GM23248 (cell line): Measurements from ENCODE around the gene STK26. TPM values are rescaled to one million over a fixed set of nuclear protein-coding genes. Genes with fewer than 3 reads are reported as not detected.

ENCODE experiments used
- DNase-seq: peaks from one replicate; pipeline ENCODE4 v3.0.0-alpha.2; 2015
- H2AFZ ChIP-seq: fragments of 200-600 bp; sonication (generic); 2 replicates; pipeline ENCODE4 v1.6.1; 2016; ENCODE audit warnings: antibody characterized with exemption
- H3F3A ChIP-seq: fragments of 200-600 bp; sonication (generic); 2 replicates; pipeline ENCODE4 v1.6.1; 2016; ENCODE audit warnings: mild to moderate bottlenecking, antibody characterized with exemption, mixed run types; ENCODE audit not compliant: insufficient read depth
- H3K27ac ChIP-seq: fragments of 200-600 bp; sonication (generic); 2 replicates; pipeline ENCODE4 v1.5.1; 2016; ENCODE audit warnings: mild to moderate bottlenecking
- H3K27me3 ChIP-seq: fragments of 200-600 bp; sonication (generic); replicated peaks from 2 replicates; pipeline ENCODE4 v1.6.1; 2016; ENCODE audit warnings: mild to moderate bottlenecking; ENCODE audit not compliant: insufficient read depth
- H3K36me3 ChIP-seq: fragments of 200-600 bp; sonication (generic); 2 replicates; pipeline ENCODE4 v1.6.1; 2016; ENCODE audit warnings: low read depth, mild to moderate bottlenecking
- H3K4me1 ChIP-seq: fragments of 200-600 bp; sonication (generic); 2 replicates; pipeline ENCODE4 v1.6.1; 2016; ENCODE audit warnings: mild to moderate bottlenecking; ENCODE audit not compliant: insufficient read depth
- H3K4me2 ChIP-seq: fragments of 200-600 bp; sonication (generic); one replicate; pipeline ENCODE4 v1.6.1; 2016; ENCODE audit warnings: mild to moderate bottlenecking; ENCODE audit not compliant: unreplicated experiment
- H3K4me3 ChIP-seq: fragments of 200-600 bp; sonication (generic); 2 replicates; pipeline ENCODE4 v1.5.1; 2016; ENCODE audit warnings: mild to moderate bottlenecking
- H3K79me2 ChIP-seq: fragments of 200-600 bp; sonication (generic); 2 replicates; pipeline ENCODE4 v1.6.1; 2016; ENCODE audit warnings: mild to moderate bottlenecking; ENCODE audit not compliant: insufficient read depth
- H3K9ac ChIP-seq: fragments of 200-600 bp; sonication (generic); 2 replicates; pipeline ENCODE4 v1.6.1; 2016; ENCODE audit warnings: mild to moderate bottlenecking
- H3K9me2 ChIP-seq: fragments of 200-600 bp; sonication (generic); 2 replicates; pipeline ENCODE4 v1.6.1; 2016; ENCODE audit warnings: mixed run types, mild to moderate bottlenecking, moderate library complexity; ENCODE audit not compliant: insufficient read depth
- H3K9me3 ChIP-seq: fragments of 200-600 bp; sonication (generic); one replicate; pipeline ENCODE4 v1.6.1; 2017; ENCODE audit warnings: low read depth
- H4K20me1 ChIP-seq: fragments of 200-600 bp; sonication (generic); 2 replicates; pipeline ENCODE4 v1.6.0; 2016; ENCODE audit not compliant: insufficient read depth
- EZH2 ChIP-seq: fragments of 200-600 bp; sonication (generic); IDR thresholded peaks from 2 replicates; pipeline ENCODE4 v1.6.1; 2018; ENCODE audit warnings: antibody characterized with exemption, mild to moderate bottlenecking; ENCODE audit not compliant: insufficient read depth, poor library complexity, severe bottlenecking
- EZH2phosphoT487 ChIP-seq: fragments of 200-600 bp; sonication (generic); IDR thresholded peaks from 2 replicates; pipeline ENCODE4 v1.6.1; 2018; ENCODE audit warnings: antibody characterized with exemption, moderate library complexity, mild to moderate bottlenecking, low read depth; ENCODE audit not compliant: insufficient read depth
- WGBS, 2 experiments: methylation state at CpG; one replicate each; pipeline ENCODE4 v1.1.6; 2015 to 2017; ENCODE audit warnings: low lambda C conversion rate in 2 of 2, low coverage in 1 of 2; ENCODE audit errors: missing lambda C conversion rate in 2 of 2; 5-methylcytosine and 5-hydroxymethylcytosine counted together
- in situ Hi-C: fragments of 300-500 bp; cut with MboI; formaldehyde crosslinking; loops from 2 replicates; pipeline ENCODE4 v1.15.0; 2020
- polyA plus RNA-seq: library from polyadenylated mRNA; unstranded; fragments of >200 nt; fragmentation: Nextera tagmentation; extraction: Ambion mirVana; gene quantifications from 2 replicates; pipeline ENCODE4 v1.2.1, GENCODE V29; 2016
- total RNA-seq: library from RNA; depleted of rRNA; stranded (reverse); fragments of >200 nt; shearing (Covaris generic); gene quantifications from 2 replicates; pipeline ENCODE4 v1.2.3, GENCODE V29; 2014

STK26 gene
- total and polyA plus RNA-seq, 2 experiments from 2014 or later = 0.74 to 1.1 TPM

GRCh38 chrX:132030264-132030663 lies 7.2 kb downstream of the STK26 start:
- DNase-seq = no peak
- no peak overlapping the region for H3K4me3 ChIP-seq
- H3K36me3 ChIP-seq = no peaks in the 10 kb centered on the region
- H3K27me3 ChIP-seq = no peaks in the 10 kb centered on the region
- in situ Hi-C loops = no loop called here
- no peak overlapping the region for H3K27ac ChIP-seq
- H3K9ac ChIP-seq = no peak overlapping the region
- no peaks in the 10 kb centered on the region for H3K4me1 ChIP-seq
- H3F3A ChIP-seq = no peaks in the 10 kb centered on the region
- TF ChIP-seq EZH2phosphoT487 = no peak
- no peak for TF ChIP-seq EZH2
- no peaks in the 10 kb centered on the region for H3K79me2 ChIP-seq
- H3K4me2 ChIP-seq = no peak overlapping the region
- H2AFZ ChIP-seq = no peak overlapping the region
- no peaks in the 10 kb centered on the region for H4K20me1 ChIP-seq
- H3K9me3 ChIP-seq = no peaks in the 10 kb centered on the region
- no peaks in the 10 kb centered on the region for H3K9me2 ChIP-seq

GRCh38 chrX:132031867-132032266 lies 8.8 kb downstream of the STK26 start:
- no peak overlapping the region for H3K9ac ChIP-seq
- H3K36me3 ChIP-seq = no peaks in the 10 kb centered on the region
- no peaks in the 10 kb centered on the region for H3K9me2 ChIP-seq
- no peaks in the 10 kb centered on the region for H3K4me1 ChIP-seq
- no peaks in the 10 kb centered on the region for H3K9me3 ChIP-seq
- DNase-seq = no peak
- WGBS, 2 experiments = 67 to 71% methylated on average over 3 to 4 of the region's 4 CpGs
- no peaks in the 10 kb centered on the region for H3K27me3 ChIP-seq
- no peak for TF ChIP-seq EZH2phosphoT487
- TF ChIP-seq EZH2 = no peak
- in situ Hi-C loops = no loop called here
- no peak overlapping the region for H3K4me3 ChIP-seq
- no peak overlapping the region for H2AFZ ChIP-seq
- H4K20me1 ChIP-seq = no peaks in the 10 kb centered on the region
- H3F3A ChIP-seq = no peaks in the 10 kb centered on the region
- no peak overlapping the region for H3K4me2 ChIP-seq
- no peaks in the 10 kb centered on the region for H3K79me2 ChIP-seq
- H3K27ac ChIP-seq = no peak overlapping the region

- Histone ChIP-seq H3K9me2 (no peaks in the 10 kb centered on the region), H3K9ac (no peak overlapping the region), H2AFZ (no peak overlapping the region), H3K9me3 (no peaks in the 10 kb centered on the region), H3K4me2 (no peak overlapping the region), H3K4me3 (no peak overlapping the region), H3K27ac (no peak overlapping the region), H4K20me1 (no peaks in the 10 kb centered on the region), H3K79me2 (no peaks in the 10 kb centered on the region), H3K27me3 (no peaks in the 10 kb centered on the region), H3F3A (no peaks in the 10 kb centered on the region), H3K4me1 (no peaks in the 10 kb centered on the region), H3K36me3 (no peaks in the 10 kb centered on the region)
- 93 to 94% methylated on average over 3 of the region's 3 CpGs for WGBS, 2 experiments
- no peak for DNase-seq
- in situ Hi-C loops = no loop called here
- TF ChIP-seq EZH2phosphoT487 (no peak), EZH2 (no peak)
Measured at GRCh38 chrX:132033166-132033565, 10.1 kb downstream of the STK26 start.

DNA sequence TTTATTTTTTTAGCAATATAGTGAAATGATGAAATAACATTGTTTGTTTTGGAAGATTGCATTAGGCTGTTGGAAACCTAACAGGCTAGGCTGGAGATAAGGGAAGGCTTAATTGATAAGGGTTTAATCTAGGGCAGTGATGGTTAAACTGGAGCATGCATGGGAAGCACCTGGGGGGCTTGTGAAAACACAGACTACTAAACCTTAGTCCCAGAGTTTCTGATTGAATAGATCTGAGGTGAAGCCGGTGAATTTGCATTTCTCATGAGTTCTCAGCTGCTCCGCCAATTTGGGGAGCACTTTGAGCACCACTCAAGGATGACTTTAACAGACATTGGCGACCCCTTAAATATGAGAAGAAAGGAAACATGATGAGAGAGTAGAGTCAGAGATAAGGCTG lies 11.5 kb downstream of the STK26 start:
- Histone ChIP-seq H3K79me2 (no peaks in the 10 kb centered on the region), H3K9me3 (no peaks in the 10 kb centered on the region), H3K4me3 (no peak overlapping the region), H2AFZ (no peak overlapping the region), H3F3A (no peaks in the 10 kb centered on the region), H3K9ac (no peak overlapping the region), H3K4me1 (no peaks in the 10 kb centered on the region), H3K27me3 (no peaks in the 10 kb centered on the region), H3K9me2 (no peaks in the 10 kb centered on the region), H4K20me1 (no peaks in the 10 kb centered on the region), H3K4me2 (no peak overlapping the region), H3K27ac (no peak overlapping the region), H3K36me3 (no peaks in the 10 kb centered on the region)
- no peak for DNase-seq
- WGBS, 2 experiments = 85 to 94% methylated on average over 2 to 3 of the region's 3 CpGs
- no peak for TF ChIP-seq EZH2
- no peak for TF ChIP-seq EZH2phosphoT487
- in situ Hi-C loops = no loop called here

DNA sequence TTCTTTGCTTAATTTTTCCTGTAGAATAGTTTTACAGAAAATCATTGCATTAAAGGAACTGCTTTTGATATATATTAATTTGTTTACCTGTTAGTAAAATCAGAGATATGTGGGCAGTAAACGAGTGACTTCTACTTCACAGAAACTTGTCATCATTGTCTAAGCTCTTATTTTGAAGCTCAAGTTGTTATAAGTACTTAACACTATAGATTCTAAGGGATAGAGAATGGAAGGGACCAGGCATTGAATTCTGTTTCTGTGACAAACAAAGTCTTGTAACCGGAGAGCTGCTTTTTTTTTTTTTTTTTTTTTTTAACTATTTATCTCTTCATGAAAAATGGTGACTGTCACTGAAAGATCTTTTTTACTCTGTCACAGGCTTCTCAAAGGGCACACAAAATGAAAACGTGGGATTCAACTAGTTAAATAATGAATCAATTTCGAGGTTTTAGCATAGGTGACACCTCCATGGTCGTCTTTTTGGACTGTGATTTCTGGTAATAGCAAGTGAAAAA lies 14.4 kb downstream of the STK26 start:
- TF ChIP-seq EZH2phosphoT487 (no peak), EZH2 (no peak)
- Histone ChIP-seq H3K9ac (no peak overlapping the region), H3K27ac (no peak overlapping the region), H4K20me1 (no peaks in the 10 kb centered on the region), H3K79me2 (no peaks in the 10 kb centered on the region), H3K27me3 (no peaks in the 10 kb centered on the region), H2AFZ (no peak overlapping the region), H3K36me3 (no peaks in the 10 kb centered on the region), H3K4me2 (no peak overlapping the region), H3K9me2 (no peaks in the 10 kb centered on the region), H3K9me3 (no peaks in the 10 kb centered on the region), H3F3A (no peaks in the 10 kb centered on the region), H3K4me1 (no peaks in the 10 kb centered on the region), H3K4me3 (no peak overlapping the region)
- WGBS, 2 experiments = 61 to 65% methylated on average over 5 of the region's 5 CpGs
- no peak for DNase-seq
- in situ Hi-C loops = no loop called here
